GM12892 (cell line): Measurements from ENCODE around the gene SPATA13.

Experiments
- POLR2A ChIP-seq: IDR thresholded peaks from 2 replicates; pipeline ENCODE4 v1.6.1; 2011; ENCODE audit warnings: low read depth, low read length, control low read depth
- POLR2AphosphoS5 ChIP-seq: IDR thresholded peaks from 2 replicates; pipeline ENCODE4 v1.6.1; 2011; ENCODE audit warnings: low read depth, low read length, control low read depth
- TAF1 ChIP-seq: IDR thresholded peaks from 2 replicates; pipeline ENCODE4 v1.6.1; 2011; ENCODE audit warnings: low read depth, mild to moderate bottlenecking, control low read depth, low read length, borderline replicate concordance

DNA sequence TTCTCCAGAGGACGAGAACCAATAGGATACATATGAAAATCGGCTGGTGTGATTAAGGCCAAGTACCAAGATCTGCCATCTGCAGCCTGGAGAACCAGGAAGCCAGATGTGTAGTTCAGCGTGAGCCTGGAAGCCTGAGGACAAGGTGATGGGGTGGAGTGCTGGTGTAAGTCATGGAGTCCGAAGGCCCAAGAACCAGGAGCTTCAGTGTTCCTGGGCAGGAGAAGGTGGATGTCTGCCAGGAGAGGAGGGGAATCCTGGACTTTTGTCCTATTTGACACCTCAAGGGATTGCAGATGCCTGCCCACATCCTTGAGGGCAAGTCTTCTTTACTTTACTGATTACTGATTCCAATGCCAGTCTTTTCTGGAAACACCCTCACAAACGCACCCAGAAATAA is 71.5 kb downstream of the SPATA13 start:
- no peak for TF ChIP-seq POLR2AphosphoS5
- TF ChIP-seq POLR2A: no peak
- no peak for TF ChIP-seq TAF1
